Natural killer cell treated with Interleukin-12 subunit alpha and Interleukin-12 subunit beta and Interleukin-15 and Interleukin-18, amount 100 ng/mL, for 72 hours (primary cell): Measurements from ENCODE around the gene DENND6A. TPM values are rescaled to one million over a fixed set of nuclear protein-coding genes. Genes with fewer than 3 reads are reported as not detected.

ENCODE experiments used
- ATAC-seq, 2 donors: fragments of 150-1000 bp; cut with Tn5 transposase in 1 of 2; sonication (Bioruptor Pico), chemical (Tn5 transposase) in 1 of 2; 2 replicates each; pipeline ENCODE4 v1.10.0; 2021
- DNase-seq: peaks from one replicate; pipeline ENCODE4 v3.0.0; 2022; ENCODE audit warnings: low spot score
- H3K27ac Mint-ChIP-seq, 2 donors: 1 replicate in 1 of 2; 2 replicates in 1 of 2; pipeline ENCODE4 v1.8.0; 2022; ENCODE audit warnings: mixed read lengths in 2 of 2, mild to moderate bottlenecking in 1 of 2, moderate library complexity in 1 of 2
- H3K27me3 Mint-ChIP-seq, 2 donors: 1 replicate in 1 of 2; 2 replicates in 1 of 2; pipeline ENCODE4 v1.8.0; 2022; ENCODE audit warnings: mixed read lengths in 2 of 2
- H3K36me3 Mint-ChIP-seq: one replicate; pipeline ENCODE4 v1.8.0; 2022; ENCODE audit warnings: mixed read lengths
- H3K4me1 Mint-ChIP-seq, 2 donors: 1 replicate in 1 of 2; 2 replicates in 1 of 2; pipeline ENCODE4 v1.8.0; 2022; ENCODE audit warnings: low read depth in 2 of 2, mixed read lengths in 2 of 2, mild to moderate bottlenecking in 1 of 2
- H3K4me3 Mint-ChIP-seq: one replicate; pipeline ENCODE4 v1.8.0; 2022; ENCODE audit warnings: mixed read lengths
- H3K9me3 Mint-ChIP-seq: 2 replicates; pipeline ENCODE4 v1.8.0; 2022; ENCODE audit warnings: mixed read lengths
- total RNA-seq, 2 donors: library from RNA; stranded (reverse); gene quantifications; one replicate each; pipeline ENCODE4 v1.2.3, GENCODE V29; 2022

The DENND6A gene, protein sequence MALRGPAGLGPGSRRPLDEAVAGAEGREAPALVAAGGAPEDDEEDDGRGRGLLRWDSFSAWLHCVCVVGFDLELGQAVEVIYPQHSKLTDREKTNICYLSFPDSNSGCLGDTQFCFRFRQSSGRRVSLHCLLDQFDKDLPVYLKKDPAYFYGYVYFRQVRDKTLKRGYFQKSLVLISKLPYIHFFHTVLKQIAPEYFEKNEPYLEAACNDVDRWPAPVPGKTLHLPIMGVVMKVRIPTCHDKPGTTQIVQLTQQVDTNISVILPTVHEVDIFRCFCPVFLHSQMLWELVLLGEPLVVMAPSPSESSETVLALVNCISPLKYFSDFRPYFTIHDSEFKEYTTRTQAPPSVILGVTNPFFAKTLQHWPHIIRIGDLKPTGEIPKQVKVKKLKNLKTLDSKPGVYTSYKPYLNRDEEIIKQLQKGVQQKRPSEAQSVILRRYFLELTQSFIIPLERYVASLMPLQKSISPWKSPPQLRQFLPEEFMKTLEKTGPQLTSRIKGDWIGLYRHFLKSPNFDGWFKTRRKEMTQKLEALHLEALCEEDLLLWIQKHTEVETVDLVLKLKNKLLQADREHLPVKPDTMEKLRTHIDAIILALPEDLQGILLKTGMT
- total RNA-seq, result 10 to 100 TPM; 19.2 to 28.6 TPM

DNA sequence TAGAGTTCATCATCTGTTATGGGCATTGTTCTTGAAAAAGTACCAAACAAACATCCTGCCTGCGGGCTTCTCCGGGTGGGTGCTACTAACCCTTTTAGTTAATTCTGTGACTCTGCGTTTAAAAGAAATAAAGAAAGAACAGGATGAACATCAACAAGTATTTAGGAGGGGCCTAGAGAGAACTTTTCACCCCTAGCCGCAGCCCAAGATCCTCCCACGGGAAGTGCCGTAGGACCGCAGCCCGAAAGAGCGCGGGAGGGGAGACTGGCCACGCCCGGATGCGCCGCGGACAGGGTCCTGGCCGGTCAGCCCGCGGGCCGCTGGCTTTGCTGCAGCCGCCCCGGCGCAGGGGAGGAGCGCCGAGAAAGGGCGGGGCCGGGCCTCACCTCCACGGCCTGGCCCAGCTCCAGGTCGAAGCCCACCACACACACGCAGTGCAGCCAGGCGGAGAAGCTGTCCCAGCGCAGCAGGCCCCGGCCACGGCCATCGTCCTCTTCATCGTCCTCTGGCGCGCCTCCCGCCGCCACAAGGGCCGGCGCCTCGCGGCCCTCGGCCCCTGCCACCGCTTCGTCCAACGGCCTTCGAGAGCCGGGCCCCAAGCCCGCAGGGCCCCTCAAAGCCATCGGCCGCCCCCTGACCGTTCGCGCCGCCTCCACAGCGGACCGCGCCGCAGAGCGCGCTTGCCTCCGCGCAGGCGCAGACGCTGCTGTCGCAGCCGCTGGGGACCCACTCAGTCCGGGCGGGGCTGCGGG, at the start of gene DENND6A:
DENND6A (minus strand) TSS at position 682 of the 752 bp plus-strand sequence; CDS start at position 623, 59 bp downstream.
- Mint-ChIP-seq H3K27me3 (no peaks in the 10 kb centered on the region), H3K36me3 (no peaks in the 10 kb centered on the region), H3K4me3 (peak within 1 kb of the TSS; percentile 87)

DNA sequence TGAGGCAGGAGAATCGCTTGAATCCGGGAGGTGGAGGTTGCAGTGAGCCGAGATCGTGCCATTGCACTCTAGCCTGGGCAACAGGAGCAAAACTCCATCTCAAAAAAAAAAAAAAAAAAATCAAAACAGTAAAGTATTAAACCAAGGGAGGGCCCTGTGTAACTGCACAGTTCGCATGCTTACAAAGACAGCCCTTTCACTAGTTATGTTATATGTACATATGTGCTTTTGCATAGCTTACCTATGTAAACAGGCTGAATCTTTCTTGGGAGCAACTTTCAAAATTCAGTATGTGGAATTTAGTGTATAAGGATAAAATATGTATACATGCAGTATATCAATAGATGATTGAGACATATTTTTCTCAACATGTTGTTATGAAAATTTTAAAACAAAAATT, 47.1 kb upstream of the DENND6A start:
- no peaks in the 10 kb centered on the region for H3K36me3 Mint-ChIP-seq
- H3K4me3 Mint-ChIP-seq, result no peak overlapping the region
- no peaks in the 10 kb centered on the region for H3K9me3 Mint-ChIP-seq
- no peak for DNase-seq
- ATAC-seq, result no peak
- no peaks in the 10 kb centered on the region for H3K27me3 Mint-ChIP-seq
- no peak overlapping the region for H3K27ac Mint-ChIP-seq
- no peaks in the 10 kb centered on the region for H3K4me1 Mint-ChIP-seq

More for the DNA sequence above, at the start of gene DENND6A:
- ATAC-seq (peak; percentile 93 to 95), DNase-seq (peak; percentile 98)
- peak within 1 kb of the TSS; percentile 95 to 98 for H3K27ac Mint-ChIP-seq
- H3K4me1 Mint-ChIP-seq, result peaks cover 26 to 31% of the 10 kb centered on the region in 2 donors
- no peaks in the 10 kb centered on the region for H3K9me3 Mint-ChIP-seq

DNA sequence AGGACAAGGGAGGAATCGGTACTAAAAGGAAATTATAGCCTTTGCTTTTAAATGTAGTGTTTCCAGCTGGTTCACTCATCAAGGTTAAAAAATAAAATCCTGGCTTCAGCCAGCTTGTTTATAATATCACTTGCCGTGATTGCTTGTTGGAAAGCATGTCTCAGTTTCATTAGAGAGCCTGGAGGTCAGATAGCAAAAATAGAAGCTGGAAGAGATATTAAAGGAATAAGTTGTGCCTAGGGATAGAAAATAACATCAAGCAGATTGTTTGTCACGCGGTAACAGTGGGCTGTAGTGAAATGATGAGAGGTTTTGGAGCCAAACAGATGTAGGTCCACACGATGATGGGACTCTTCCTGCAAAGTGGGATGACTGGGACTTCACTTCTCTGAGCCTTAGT, 45.5 kb upstream of the DENND6A start:
- ATAC-seq (no peak), DNase-seq (no peak)
- Mint-ChIP-seq H3K4me3 (no peak overlapping the region), H3K9me3 (no peaks in the 10 kb centered on the region), H3K27me3 (no peaks in the 10 kb centered on the region), H3K4me1 (no peaks in the 10 kb centered on the region), H3K27ac (no peak overlapping the region), H3K36me3 (no peaks in the 10 kb centered on the region)

DNA sequence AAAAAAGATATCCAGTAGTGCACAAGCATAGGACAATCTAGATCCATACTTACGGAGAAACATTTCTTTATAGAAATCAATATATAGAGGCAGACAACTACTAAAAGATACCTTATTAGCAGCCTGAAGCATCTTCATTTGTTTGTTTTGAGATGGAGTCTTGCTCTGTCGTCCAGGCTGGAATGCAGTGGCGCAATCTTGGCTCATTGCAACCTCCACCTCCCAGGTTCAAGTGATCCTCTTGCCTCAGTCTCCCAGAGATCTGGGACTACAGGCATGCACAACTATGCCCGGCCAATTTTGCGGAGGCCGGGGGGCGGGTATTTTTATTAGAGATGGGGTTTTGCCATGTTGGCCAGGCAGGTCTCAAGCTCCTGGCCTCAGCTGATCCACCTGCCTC, 45.0 kb upstream of the DENND6A start:
- Mint-ChIP-seq H3K9me3 (no peaks in the 10 kb centered on the region), H3K36me3 (no peaks in the 10 kb centered on the region), H3K4me3 (no peak overlapping the region), H3K27me3 (no peaks in the 10 kb centered on the region), H3K27ac (no peak overlapping the region), H3K4me1 (no peaks in the 10 kb centered on the region)
- ATAC-seq (no peak), DNase-seq (no peak)

DNA sequence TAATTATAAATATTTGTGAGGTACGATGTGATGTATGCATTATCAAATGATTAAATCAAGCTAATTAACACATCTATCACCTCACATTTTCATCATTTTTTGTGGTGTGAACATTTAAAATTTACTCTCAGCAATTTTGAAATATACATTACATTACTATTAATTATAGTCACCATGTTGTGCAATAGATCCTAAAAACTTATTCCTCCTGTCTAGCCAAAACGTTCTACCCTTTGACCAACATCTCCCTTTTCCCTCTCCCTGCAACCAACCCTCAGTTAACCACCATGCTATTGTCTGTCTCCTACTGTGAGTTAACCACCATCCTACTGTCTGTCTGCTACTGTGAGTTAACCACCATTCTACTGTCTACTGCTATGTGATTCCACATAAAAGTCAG, 42.5 kb upstream of the DENND6A start:
- no peaks in the 10 kb centered on the region for H3K4me1 Mint-ChIP-seq
- no peak for DNase-seq
- no peaks in the 10 kb centered on the region for H3K36me3 Mint-ChIP-seq
- no peak overlapping the region for H3K4me3 Mint-ChIP-seq
- H3K27ac Mint-ChIP-seq, result no peak overlapping the region
- H3K9me3 Mint-ChIP-seq, result no peaks in the 10 kb centered on the region
- no peak for ATAC-seq
- peaks cover 0 to 6% of the 10 kb centered on the region in 2 donors for H3K27me3 Mint-ChIP-seq

DNA sequence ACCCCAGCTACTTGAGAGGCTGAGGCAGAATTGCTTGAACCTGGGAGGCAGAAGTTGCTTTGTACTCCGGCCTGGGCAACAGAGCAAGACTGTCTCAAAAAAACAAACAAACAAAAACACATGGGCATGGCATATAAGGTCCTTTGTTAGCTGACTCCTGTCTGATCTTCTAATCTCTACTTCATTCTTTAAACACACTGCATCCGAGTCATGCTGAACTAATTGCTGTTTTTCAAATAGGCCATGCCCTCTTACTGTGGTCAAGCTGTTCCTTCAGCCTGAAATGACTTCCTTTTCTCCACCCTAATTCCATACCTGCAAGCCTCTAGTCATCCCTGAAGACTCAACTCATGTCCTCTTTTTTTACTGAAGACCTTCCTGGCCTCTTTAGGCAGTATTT, 40.9 kb upstream of the DENND6A start:
- no peaks in the 10 kb centered on the region for H3K4me1 Mint-ChIP-seq
- H3K36me3 Mint-ChIP-seq, result no peaks in the 10 kb centered on the region
- ATAC-seq (no peak), DNase-seq (no peak)
- H3K4me3 Mint-ChIP-seq, result no peak overlapping the region
- no peak overlapping the region for H3K27ac Mint-ChIP-seq
- H3K9me3 Mint-ChIP-seq, result no peaks in the 10 kb centered on the region
- H3K27me3 Mint-ChIP-seq, result peaks cover 0 to 6% of the 10 kb centered on the region in 2 donors

DNA sequence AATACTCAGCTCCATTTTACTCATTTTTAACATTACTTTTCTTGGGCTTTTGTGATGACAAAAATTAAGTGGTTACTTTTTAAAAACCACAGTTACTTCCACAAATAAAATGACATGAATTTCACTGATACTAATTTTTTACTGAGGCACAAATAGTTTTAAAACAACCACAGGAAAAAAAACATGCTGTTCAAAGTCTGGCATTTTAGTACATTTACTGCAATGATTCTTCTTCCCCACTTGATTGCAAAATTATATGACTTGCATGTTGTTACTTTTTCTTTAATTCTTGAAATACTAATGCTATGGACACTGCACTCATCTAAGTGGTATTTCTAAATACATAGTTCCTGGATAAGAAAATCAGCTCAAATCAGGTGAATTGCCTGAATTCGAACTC, 38.4 kb upstream of the DENND6A start:
- H3K4me3 Mint-ChIP-seq, result no peak overlapping the region
- peaks cover 0 to 3% of the 10 kb centered on the region in 2 donors for H3K4me1 Mint-ChIP-seq
- H3K27me3 Mint-ChIP-seq, result peaks cover 0 to 6% of the 10 kb centered on the region in 2 donors

DNA sequence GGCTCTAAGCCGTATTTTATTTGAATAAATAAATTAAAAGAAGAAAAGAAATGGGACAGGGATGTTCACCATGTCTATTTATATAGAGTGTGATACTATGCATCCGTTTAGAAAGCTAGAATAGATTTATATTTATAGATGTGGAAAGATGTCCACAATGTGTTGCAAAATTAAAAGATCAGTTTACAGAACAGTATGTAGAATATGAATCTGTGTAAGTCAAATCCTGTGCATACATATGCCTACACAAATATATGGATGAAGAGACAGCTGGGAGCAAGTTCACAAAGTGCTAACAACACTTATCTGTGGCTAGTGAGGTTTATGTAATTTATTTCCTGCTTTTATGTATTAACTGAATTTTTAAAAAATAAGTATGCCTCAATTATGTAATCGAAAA, 37.8 kb upstream of the DENND6A start:
- Mint-ChIP-seq H3K36me3 (no peaks in the 10 kb centered on the region), H3K4me1 (peaks cover 0 to 3% of the 10 kb centered on the region in 2 donors), H3K4me3 (no peak overlapping the region), H3K27ac (no peak overlapping the region), H3K27me3 (peaks cover 0 to 6% of the 10 kb centered on the region in 2 donors), H3K9me3 (no peaks in the 10 kb centered on the region)
- DNase-seq (no peak), ATAC-seq (no peak)

More for the DNA sequence above, 38.4 kb upstream of the DENND6A start:
- no peak for DNase-seq
- H3K27ac Mint-ChIP-seq, result no peak overlapping the region
- no peak for ATAC-seq
- no peaks in the 10 kb centered on the region for H3K9me3 Mint-ChIP-seq
- H3K36me3 Mint-ChIP-seq, result no peaks in the 10 kb centered on the region

DNA sequence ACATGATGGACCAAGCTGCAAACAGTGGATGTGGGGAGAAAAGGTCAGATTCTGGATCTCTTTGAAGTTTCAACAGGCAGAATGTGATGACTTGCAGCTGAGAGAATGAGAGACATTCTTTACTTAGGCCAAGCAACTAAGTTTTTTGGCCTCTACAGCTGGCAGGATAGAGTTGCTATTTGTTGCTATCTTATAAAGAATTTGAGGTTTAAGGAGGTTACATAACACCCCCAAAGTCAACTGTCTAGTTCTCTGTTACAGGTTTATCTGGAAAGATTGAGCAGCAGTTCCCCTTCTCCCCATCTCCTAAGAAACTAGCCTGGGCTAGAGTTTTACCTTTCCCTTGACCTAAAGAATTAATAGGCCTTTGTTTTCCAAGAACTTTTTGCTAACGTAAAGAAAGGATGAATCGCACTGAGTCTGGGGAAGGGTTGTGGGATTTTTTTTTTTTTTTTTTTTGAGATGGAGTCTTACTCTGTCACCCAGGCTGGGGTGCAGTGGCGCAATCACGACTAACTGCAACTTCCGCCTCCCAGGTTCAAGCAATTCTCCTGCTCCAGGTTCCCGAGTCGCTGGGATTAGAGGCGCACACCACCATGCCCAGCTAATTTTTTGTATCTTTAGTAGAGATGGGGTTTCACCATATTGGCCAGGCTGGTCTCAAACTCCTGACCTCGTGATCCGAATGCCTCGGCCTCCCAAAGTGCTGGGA, 36.6 kb upstream of the DENND6A start:
- ATAC-seq (no peak), DNase-seq (no peak)
- no peaks in the 10 kb centered on the region for H3K9me3 Mint-ChIP-seq
- H3K4me1 Mint-ChIP-seq, result peaks cover 0 to 3% of the 10 kb centered on the region in 2 donors
- no peaks in the 10 kb centered on the region for H3K36me3 Mint-ChIP-seq
- peaks cover 0 to 6% of the 10 kb centered on the region in 2 donors for H3K27me3 Mint-ChIP-seq
- H3K27ac Mint-ChIP-seq, result no peak overlapping the region
- H3K4me3 Mint-ChIP-seq, result no peak overlapping the region

DNA sequence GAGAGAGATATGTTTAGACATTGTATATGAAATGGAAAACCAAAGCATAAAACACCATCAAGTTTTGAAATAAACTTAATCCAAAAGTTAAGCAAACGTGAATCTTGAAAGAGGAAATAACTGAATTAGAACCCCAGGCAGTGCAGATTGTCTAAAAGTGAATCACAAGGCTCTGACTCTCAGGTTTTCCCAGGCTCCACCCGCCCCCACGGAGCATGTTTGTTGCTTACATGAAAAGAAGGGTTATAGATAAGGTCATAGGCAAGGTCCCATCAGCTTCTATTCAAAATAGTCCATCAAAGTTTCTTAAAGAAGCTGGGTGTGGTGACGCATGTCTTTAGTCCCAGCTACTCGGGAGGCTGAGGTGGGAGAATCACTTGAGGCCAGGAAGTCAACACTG, 34.2 kb upstream of the DENND6A start:
- no peaks in the 10 kb centered on the region for H3K9me3 Mint-ChIP-seq
- peaks cover 0 to 6% of the 10 kb centered on the region in 2 donors for H3K27me3 Mint-ChIP-seq
- H3K4me1 Mint-ChIP-seq, result peaks cover 0 to 3% of the 10 kb centered on the region in 2 donors
- no peak overlapping the region for H3K4me3 Mint-ChIP-seq
- no peaks in the 10 kb centered on the region for H3K36me3 Mint-ChIP-seq
- no peak overlapping the region for H3K27ac Mint-ChIP-seq
- ATAC-seq (no peak), DNase-seq (no peak)

DNA sequence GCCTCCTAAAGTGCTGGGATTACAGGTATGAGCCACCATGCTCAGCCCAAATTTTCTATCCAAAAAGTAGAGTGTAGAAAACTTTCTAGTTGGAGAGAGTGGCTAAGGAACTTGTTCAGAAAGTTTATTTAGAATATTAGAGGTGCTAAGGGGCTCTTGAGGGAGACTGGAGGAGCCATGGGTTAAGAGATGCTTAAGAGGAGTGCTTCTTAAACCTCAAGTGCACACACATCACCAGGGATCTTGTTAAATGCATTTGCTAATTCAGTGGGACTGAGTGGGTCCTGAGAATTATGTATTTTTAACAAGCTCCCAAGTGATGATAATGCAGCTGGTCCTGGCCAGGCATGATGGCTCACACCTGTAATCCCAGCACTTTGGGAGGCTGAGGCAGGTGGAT, 33.5 kb upstream of the DENND6A start:
- Mint-ChIP-seq H3K27me3 (peaks cover 0 to 1% of the 10 kb centered on the region in 2 donors), H3K36me3 (no peaks in the 10 kb centered on the region)

DNA sequence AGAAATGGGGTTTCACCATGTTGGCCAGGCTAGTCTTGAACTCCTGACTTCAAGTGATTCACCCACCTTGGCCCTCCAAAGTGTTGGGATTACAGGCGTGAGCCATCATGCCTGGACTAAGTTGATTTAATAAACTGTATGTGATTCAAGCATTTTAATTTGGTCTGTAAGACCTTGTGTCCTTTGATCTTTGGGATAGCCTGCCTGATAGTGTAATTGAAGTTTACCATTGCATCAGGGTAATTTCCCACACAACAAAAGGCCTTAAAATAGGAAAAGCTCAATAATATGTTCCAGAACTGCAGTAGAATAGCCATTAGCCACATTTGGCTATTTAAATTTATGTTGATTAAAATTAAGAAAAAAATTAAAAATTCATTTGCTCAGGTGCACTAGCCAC, 25.2 kb upstream of the DENND6A start:
- Mint-ChIP-seq H3K27ac (no peak overlapping the region), H3K9me3 (no peaks in the 10 kb centered on the region), H3K27me3 (no peaks in the 10 kb centered on the region), H3K36me3 (no peaks in the 10 kb centered on the region), H3K4me3 (no peak overlapping the region), H3K4me1 (no peaks in the 10 kb centered on the region)
- ATAC-seq, result no peak
- DNase-seq, result no peak

More for the DNA sequence above, 33.5 kb upstream of the DENND6A start:
- no peaks in the 10 kb centered on the region for H3K9me3 Mint-ChIP-seq
- H3K4me3 Mint-ChIP-seq, result no peak overlapping the region
- DNase-seq (no peak), ATAC-seq (no peak)
- no peak overlapping the region for H3K27ac Mint-ChIP-seq
- H3K4me1 Mint-ChIP-seq, result peaks cover 0 to 3% of the 10 kb centered on the region in 2 donors

DNA sequence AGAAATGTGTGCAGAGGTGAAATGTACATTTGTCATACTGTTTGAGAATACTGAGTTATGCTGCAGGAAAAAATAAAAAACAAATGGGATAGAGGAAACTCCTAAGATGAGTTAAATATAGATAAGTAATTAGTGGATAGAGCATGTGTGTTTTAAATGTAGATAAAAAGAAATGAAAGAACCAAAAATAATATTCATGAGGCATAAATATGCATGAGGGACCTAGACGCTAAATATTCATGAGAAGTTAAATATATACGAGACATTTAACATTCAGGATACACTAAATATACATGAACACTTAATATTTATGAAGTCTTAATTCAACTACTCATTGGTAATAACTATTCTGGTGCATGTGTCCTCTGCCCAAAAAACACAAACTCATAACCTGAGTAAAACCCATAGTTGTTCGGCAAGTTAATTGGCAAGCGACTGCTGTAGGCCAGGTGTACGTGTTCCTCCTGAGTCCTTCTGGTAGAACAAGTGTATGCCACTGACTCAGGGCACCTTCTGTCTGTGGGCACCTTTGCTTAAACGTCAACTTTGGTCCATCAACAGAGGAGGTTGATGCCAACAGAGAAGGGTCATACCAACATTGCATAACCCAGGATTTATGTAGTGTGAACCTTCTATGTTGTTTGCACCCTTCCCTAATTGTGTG, 24.5 kb upstream of the DENND6A start:
- Mint-ChIP-seq H3K4me3 (no peak overlapping the region), H3K27ac (no peak overlapping the region), H3K36me3 (no peaks in the 10 kb centered on the region), H3K4me1 (no peaks in the 10 kb centered on the region), H3K27me3 (no peaks in the 10 kb centered on the region), H3K9me3 (no peaks in the 10 kb centered on the region)
- DNase-seq (no peak), ATAC-seq (no peak)
